GM23338 (cell line): ENCODE measurements around the gene GRID1. TPM values are rescaled to one million over a fixed set of nuclear protein-coding genes. Genes with fewer than 3 reads are reported as not detected.

Experiments
- ATAC-seq: fragments of 200-7000 bp; cut with Tn5 transposase; 3 replicates; pipeline ENCODE4 v1.9.1; 2020
- DNase-seq: peaks from one replicate; pipeline ENCODE4 v3.0.0-alpha.2; 2015; ENCODE audit warnings: low spot score
- H2AFZ ChIP-seq: fragments of 200-600 bp; sonication (generic); 2 replicates; pipeline ENCODE4 v1.8.0; 2016; ENCODE audit warnings: antibody characterized with exemption, mild to moderate bottlenecking, moderate library complexity
- H3F3A ChIP-seq: fragments of 200-600 bp; sonication (generic); replicated peaks from 2 replicates; pipeline ENCODE4 v1.8.0; 2017; ENCODE audit warnings: antibody characterized with exemption, mixed run types, low read depth
- H3K27ac ChIP-seq: fragments of 200-600 bp; sonication (generic); 2 replicates; pipeline ENCODE4 v1.6.1; 2016; ENCODE audit warnings: low read depth
- H3K27me3 ChIP-seq: fragments of 200-600 bp; sonication (generic); 2 replicates; pipeline ENCODE4 v1.8.0; 2016; ENCODE audit warnings: mild to moderate bottlenecking, mixed run types, moderate library complexity; ENCODE audit not compliant: insufficient read depth
- H3K36me3 ChIP-seq: fragments of 200-600 bp; sonication (generic); 2 replicates; pipeline ENCODE4 v1.8.0; 2016; ENCODE audit warnings: mild to moderate bottlenecking; ENCODE audit not compliant: insufficient read depth
- H3K4me1 ChIP-seq: fragments of 200-600 bp; sonication (generic); 2 replicates; pipeline ENCODE4 v1.8.0; 2016; ENCODE audit warnings: mild to moderate bottlenecking, moderate library complexity; ENCODE audit not compliant: insufficient read depth
- H3K4me2 ChIP-seq: fragments of 200-600 bp; sonication (generic); 2 replicates; pipeline ENCODE4 v1.7.1; 2017; ENCODE audit warnings: mixed run types
- H3K4me3 ChIP-seq: fragments of 200-600 bp; sonication (generic); 2 replicates; pipeline ENCODE4 v1.6.1; 2016; ENCODE audit warnings: mixed run types
- H3K79me2 ChIP-seq: fragments of 200-600 bp; sonication (generic); replicated peaks from 2 replicates; pipeline ENCODE4 v1.8.0; 2017; ENCODE audit warnings: mild to moderate bottlenecking; ENCODE audit not compliant: insufficient read depth
- H3K9me2 ChIP-seq: fragments of 200-600 bp; sonication (generic); 2 replicates; pipeline ENCODE4 v1.8.0; 2017; ENCODE audit not compliant: insufficient read depth
- H4K20me1 ChIP-seq: fragments of 200-600 bp; sonication (generic); replicated peaks from 2 replicates; pipeline ENCODE4 v1.8.0; 2017; ENCODE audit warnings: mild to moderate bottlenecking; ENCODE audit not compliant: insufficient read depth
- H3K27ac Mint-ChIP-seq: 2 replicates; pipeline ENCODE4 v1.8.0; 2020; ENCODE audit warnings: inconsistent platforms, mild to moderate bottlenecking, moderate library complexity, mixed read lengths
- H3K27me3 Mint-ChIP-seq: 3 replicates; pipeline ENCODE4 v1.8.0; 2022; ENCODE audit warnings: low read depth, mild to moderate bottlenecking, moderate library complexity, mixed read lengths, inconsistent platforms; ENCODE audit not compliant: insufficient read depth, poor library complexity
- H3K36me3 Mint-ChIP-seq: 3 replicates; pipeline ENCODE4 v1.8.0; 2021; ENCODE audit warnings: low read depth, mild to moderate bottlenecking, inconsistent platforms, moderate library complexity, mixed read lengths
- H3K4me1 Mint-ChIP-seq: 3 replicates; pipeline ENCODE4 v1.8.0; 2020; ENCODE audit warnings: mild to moderate bottlenecking, inconsistent platforms, mixed read lengths
- H3K4me3 Mint-ChIP-seq: 3 replicates; pipeline ENCODE4 v1.8.0; 2021; ENCODE audit warnings: moderate library complexity, mild to moderate bottlenecking, inconsistent platforms, mixed read lengths
- H3K9me3 Mint-ChIP-seq: 3 replicates; pipeline ENCODE4 v1.8.0; 2020; ENCODE audit warnings: moderate library complexity, mild to moderate bottlenecking, inconsistent platforms, mixed read lengths
- EZH2 ChIP-seq: fragments of 200-600 bp; sonication (generic); IDR thresholded peaks from one replicate; pipeline ENCODE4 v1.8.0; 2017; ENCODE audit warnings: antibody characterized with exemption, mild to moderate bottlenecking, low read depth; ENCODE audit not compliant: unreplicated experiment
- EZH2phosphoT487 ChIP-seq: fragments of 200-600 bp; sonication (generic); IDR thresholded peaks from one replicate; pipeline ENCODE4 v1.8.1; 2018; ENCODE audit warnings: antibody characterized with exemption; ENCODE audit not compliant: unreplicated experiment
- JUNB ChIP-seq: IDR thresholded peaks from one replicate; pipeline ENCODE4 v1.6.1; 2016; ENCODE audit warnings: antibody characterized with exemption; ENCODE audit not compliant: unreplicated experiment
- NANOG ChIP-seq: IDR thresholded peaks from 2 replicates; pipeline ENCODE4 v1.6.1; 2016; ENCODE audit warnings: antibody characterized with exemption, borderline replicate concordance
- ZNF331 ChIP-seq: fragments of 250-450 bp; sonication (Bioruptor Pico); IDR thresholded peaks from 2 replicates; pipeline ENCODE4 v1.5.0; 2020; ENCODE audit warnings: low read depth, mild to moderate bottlenecking, moderate library complexity
- polyA plus RNA-seq: library from polyadenylated mRNA; unstranded; fragments of >200 nt; fragmentation: Nextera tagmentation; extraction: Ambion mirVana; gene quantifications from 2 replicates; pipeline ENCODE4 v1.2.1, GENCODE V29; 2016
- total RNA-seq: library from RNA; depleted of rRNA; stranded (reverse); fragments of >200 nt; shearing (Covaris generic); gene quantifications from 2 replicates; pipeline ENCODE4 v1.2.3, GENCODE V29; 2014
- TF ChIP-seq, protein P1 (sequence below): IDR thresholded peaks from 2 replicates; pipeline ENCODE4 v1.6.1; 2016; ENCODE audit warnings: antibody characterized with exemption
- TF ChIP-seq, protein P2 (sequence below): IDR thresholded peaks from one replicate; pipeline ENCODE4 v1.6.1; 2018; ENCODE audit warnings: antibody characterized with exemption; ENCODE audit not compliant: unreplicated experiment

The GRID1 gene
- total and polyA plus RNA-seq, 2 experiments from 2014 or later: 0.14 to 0.15 TPM

DNA sequence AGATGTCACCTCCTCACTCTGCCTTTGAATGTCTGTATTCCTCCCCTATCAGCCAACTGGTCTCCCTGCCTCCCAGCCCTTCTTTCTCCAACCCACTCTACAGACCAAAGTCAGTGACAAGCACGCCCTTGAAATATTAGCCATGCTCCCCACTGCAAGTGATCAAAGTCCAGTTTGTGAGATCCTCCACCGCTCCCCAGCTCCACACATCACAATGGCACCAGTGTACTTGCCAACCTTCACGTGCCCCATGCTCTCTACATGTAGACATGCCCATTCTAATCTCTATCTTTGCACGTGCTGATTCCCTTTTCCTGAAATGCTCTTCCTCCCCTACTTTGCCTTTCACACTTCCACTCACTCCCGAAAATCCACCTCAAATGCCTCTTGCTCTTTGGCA lies 150.9 kb downstream of the GRID1 start (continued):
- TF ChIP-seq, protein P1, sequence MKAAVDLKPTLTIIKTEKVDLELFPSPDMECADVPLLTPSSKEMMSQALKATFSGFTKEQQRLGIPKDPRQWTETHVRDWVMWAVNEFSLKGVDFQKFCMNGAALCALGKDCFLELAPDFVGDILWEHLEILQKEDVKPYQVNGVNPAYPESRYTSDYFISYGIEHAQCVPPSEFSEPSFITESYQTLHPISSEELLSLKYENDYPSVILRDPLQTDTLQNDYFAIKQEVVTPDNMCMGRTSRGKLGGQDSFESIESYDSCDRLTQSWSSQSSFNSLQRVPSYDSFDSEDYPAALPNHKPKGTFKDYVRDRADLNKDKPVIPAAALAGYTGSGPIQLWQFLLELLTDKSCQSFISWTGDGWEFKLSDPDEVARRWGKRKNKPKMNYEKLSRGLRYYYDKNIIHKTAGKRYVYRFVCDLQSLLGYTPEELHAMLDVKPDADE: no peak
- TF ChIP-seq EZH2 (no peak), ZNF331 (no peak), NANOG (no peak), JUNB (no peak)
- TF ChIP-seq, protein P2, sequence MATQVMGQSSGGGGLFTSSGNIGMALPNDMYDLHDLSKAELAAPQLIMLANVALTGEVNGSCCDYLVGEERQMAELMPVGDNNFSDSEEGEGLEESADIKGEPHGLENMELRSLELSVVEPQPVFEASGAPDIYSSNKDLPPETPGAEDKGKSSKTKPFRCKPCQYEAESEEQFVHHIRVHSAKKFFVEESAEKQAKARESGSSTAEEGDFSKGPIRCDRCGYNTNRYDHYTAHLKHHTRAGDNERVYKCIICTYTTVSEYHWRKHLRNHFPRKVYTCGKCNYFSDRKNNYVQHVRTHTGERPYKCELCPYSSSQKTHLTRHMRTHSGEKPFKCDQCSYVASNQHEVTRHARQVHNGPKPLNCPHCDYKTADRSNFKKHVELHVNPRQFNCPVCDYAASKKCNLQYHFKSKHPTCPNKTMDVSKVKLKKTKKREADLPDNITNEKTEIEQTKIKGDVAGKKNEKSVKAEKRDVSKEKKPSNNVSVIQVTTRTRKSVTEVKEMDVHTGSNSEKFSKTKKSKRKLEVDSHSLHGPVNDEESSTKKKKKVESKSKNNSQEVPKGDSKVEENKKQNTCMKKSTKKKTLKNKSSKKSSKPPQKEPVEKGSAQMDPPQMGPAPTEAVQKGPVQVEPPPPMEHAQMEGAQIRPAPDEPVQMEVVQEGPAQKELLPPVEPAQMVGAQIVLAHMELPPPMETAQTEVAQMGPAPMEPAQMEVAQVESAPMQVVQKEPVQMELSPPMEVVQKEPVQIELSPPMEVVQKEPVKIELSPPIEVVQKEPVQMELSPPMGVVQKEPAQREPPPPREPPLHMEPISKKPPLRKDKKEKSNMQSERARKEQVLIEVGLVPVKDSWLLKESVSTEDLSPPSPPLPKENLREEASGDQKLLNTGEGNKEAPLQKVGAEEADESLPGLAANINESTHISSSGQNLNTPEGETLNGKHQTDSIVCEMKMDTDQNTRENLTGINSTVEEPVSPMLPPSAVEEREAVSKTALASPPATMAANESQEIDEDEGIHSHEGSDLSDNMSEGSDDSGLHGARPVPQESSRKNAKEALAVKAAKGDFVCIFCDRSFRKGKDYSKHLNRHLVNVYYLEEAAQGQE: no peak

DNA sequence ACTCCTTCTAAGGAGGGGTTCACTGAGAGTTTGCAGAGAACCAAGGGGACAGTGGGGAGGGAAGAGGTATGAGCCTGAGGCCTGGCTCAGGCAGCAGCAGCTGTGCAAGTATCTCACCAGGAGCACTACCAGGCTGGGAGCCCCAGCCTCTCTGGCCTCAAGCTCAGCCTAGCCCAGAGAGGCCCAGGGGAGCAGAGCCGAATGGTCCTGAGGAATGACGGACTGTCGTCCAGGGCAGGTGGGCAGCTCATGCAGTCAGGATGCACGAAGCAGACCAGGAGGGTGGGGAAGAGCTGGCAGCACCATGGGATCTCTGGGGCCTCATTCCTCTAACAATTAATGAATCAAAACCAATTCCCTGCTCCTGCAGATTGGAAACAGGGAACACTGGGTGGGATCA lies 151.5 kb downstream of the GRID1 start:
- ATAC-seq: no peak
- no peaks in the 10 kb centered on the region for H3K79me2 ChIP-seq
- H3K4me1 Mint-ChIP-seq: no peaks in the 10 kb centered on the region
- H3K4me3 ChIP-seq: no peak overlapping the region
- no peak overlapping the region for H3K4me3 Mint-ChIP-seq
- no peaks in the 10 kb centered on the region; the same call in 2 of the 3 replicates for H3K9me3 Mint-ChIP-seq
- no peak for DNase-seq
- no peaks in the 10 kb centered on the region for H3F3A ChIP-seq
- no peaks in the 10 kb centered on the region for H3K4me1 ChIP-seq
- no peak overlapping the region for H3K27ac ChIP-seq
- H3K27me3 Mint-ChIP-seq: peaks cover 4% of the 10 kb centered on the region
- no peak overlapping the region for H3K27ac Mint-ChIP-seq
- no peak overlapping the region for H2AFZ ChIP-seq
- no peak for TF ChIP-seq JUNB
- TF ChIP-seq, protein P2: no peak
- no peak for TF ChIP-seq EZH2phosphoT487
- no peak overlapping the region for H3K4me2 ChIP-seq
- H3K27me3 ChIP-seq: no peaks in the 10 kb centered on the region
- no peaks in the 10 kb centered on the region for H3K36me3 ChIP-seq
- no peaks in the 10 kb centered on the region; the same call in 2 of the 3 replicates for H3K36me3 Mint-ChIP-seq
- H4K20me1 ChIP-seq: no peaks in the 10 kb centered on the region
- no peaks in the 10 kb centered on the region for H3K9me2 ChIP-seq
